CD4-positive, alpha-beta T cell treated with Interleukin-10 for 1 hour (primary cell): ENCODE data around the gene RBM6.
A peak's percentile ranks its signal among the peaks of the same experiment; 100 is the strongest.
"Not testable (repeated sequence)": the region's sequence is repeated elsewhere in the genome, so short reads cannot be mapped to it uniquely, and the experiment has no call there.

Source experiments
- DNase-seq: peaks from one replicate; pipeline ENCODE4 v3.0.0-alpha.2; 2020

The RBM6 gene

GRCh38 chr3:49994476-49994875 is 54.5 kb downstream of the RBM6 start:
- DNase-seq: no peak

GRCh38 chr3:49996016-49996415 is 56.1 kb downstream of the RBM6 start:
- no peak for DNase-seq

- no peak for DNase-seq
Measured at GRCh38 chr3:49997862-49998261, 57.9 kb downstream of the RBM6 start.

DNA sequence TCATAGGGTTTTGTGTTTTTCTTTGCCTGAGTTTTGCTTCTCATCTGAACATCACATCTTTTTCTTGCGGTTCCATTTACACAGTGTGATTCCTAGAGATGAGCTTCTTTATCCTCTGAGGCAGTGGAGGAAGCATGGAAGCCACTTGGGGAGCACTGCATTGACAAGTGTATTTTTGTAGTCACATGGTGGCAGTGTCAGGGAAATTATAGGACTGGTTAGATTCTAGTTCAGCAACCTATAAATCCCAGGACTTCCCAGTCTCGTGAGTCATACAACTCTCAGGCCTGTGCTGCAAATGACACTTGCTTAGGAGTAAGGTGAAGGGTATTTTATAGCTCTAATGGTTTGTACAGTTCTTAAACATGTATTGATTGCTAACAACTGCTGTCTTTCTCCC is 58.4 kb downstream of the RBM6 start:
- DNase-seq: no peak

DNA sequence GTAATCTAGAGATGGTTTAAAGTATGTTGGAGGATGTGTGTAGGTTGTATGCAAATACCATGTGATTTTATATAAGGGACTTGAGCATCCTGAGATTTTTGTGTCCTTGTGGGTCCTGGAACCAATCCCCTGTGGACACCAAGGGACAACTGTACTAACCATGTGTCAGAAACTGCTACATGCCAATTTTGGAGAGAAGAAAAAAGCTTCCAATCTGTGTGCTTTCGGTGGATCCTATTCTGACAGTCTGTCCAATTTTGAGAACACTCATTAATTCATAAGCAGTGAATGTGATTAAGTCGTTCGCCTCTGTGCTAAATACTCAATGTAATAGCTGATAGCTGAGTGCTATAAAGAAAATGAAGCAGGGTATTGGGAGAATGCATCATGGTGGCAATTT is 61.6 kb downstream of the RBM6 start:
- DNase-seq: no peak

DNA sequence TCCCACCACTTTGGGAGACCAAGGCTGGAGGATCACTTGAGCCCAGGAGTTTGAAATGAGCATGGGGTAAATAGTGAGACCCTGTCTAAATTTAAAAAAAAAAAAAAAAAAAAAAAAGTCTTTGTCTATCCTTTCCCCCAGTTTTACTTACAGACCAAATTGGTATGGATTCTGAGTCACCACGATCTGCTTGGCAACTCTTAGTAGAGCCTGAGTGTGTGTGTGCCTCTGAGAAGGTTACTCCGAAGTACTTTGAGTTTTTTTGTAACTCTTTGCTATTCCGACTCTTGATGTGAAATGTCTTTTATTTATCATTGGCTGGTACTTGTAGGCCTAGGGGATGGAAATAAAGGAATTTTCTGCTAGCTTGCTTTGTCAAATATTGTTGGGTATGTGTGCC is 63.3 kb downstream of the RBM6 start:
- no peak for DNase-seq

- DNase-seq: no peak
Measured at GRCh38 chr3:50003824-50004223, 63.9 kb downstream of the RBM6 start.

DNA sequence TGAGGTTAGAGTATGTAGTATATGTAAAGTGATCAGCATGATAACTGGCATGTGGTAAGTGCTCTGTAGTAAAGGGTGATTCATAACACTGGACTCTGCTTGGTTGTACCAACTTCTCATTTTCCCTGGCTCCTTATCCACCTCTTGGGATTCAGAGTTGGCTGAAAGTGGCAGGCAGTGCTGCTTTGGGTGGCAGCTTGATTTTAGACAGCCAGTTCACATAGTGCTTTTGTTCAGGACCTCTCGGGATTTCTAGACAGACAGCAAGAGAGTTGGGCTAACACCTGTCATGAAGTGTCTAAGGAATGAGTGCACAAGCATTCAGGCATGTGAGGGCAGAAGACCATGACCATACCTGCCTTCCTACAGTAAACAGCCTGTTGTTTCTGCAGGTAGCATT is 69.0 kb downstream of the RBM6 start:
- no peak for DNase-seq

DNA sequence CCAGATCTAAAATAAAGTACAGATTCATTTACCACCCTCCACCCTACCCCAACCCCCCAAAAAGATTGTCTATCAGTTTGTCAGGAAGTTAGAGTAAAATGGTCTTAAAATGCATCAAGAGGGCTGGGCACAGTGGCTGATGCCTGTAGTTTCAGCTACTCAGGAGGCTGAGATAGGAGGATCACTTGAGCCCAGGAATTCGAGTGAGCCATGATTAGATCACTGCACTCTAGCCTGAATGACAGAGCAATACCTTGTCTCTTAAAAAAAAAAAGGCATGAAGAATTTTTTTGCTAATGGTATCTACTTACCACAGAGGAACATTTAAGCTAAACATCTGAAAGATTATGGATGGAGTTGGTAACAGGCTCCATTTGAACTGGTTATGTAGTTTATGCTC is 71.0 kb downstream of the RBM6 start:
- no peak for DNase-seq

GRCh38 chr3:50015918-50016317 is 76.0 kb downstream of the RBM6 start:
- no peak for DNase-seq

- DNase-seq: no peak
Measured at GRCh38 chr3:50028346-50028745, 88.4 kb downstream of the RBM6 start.

GRCh38 chr3:50031201-50031600 is 91.3 kb downstream of the RBM6 start:
- not testable (repeated sequence) for DNase-seq

GRCh38 chr3:50044976-50045375 is 105.0 kb downstream of the RBM6 start:
- no peak for DNase-seq

- DNase-seq: no peak
Measured at GRCh38 chr3:50047426-50047825, 107.5 kb downstream of the RBM6 start.

GRCh38 chr3:50050361-50050760 is 110.4 kb downstream of the RBM6 start:
- no peak for DNase-seq

- DNase-seq: no peak
Measured at GRCh38 chr3:50057756-50058155, 117.8 kb downstream of the RBM6 start.

GRCh38 chr3:50068134-50068533 is 128.2 kb downstream of the RBM6 start:
- no peak for DNase-seq

DNA sequence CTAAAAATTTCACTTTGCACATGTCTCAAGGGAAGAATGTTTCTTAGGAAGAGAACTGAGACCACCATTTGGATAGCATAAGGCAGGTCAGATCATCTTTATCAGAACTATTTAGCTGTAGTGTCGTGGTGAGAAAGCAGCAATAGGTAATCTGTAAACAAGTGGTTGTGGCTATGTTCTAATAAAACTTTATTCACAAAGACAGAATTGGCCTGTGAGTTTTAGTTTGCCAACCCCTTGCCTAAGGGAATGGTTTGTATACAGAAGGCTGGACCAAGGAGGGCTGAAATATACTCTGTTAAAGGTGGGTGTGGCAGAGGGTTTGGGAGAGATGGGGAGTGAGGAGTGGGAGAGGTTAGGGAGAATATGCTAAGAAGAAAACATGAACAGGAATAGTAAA is 138.1 kb downstream of the RBM6 start:
- no peak for DNase-seq

DNA sequence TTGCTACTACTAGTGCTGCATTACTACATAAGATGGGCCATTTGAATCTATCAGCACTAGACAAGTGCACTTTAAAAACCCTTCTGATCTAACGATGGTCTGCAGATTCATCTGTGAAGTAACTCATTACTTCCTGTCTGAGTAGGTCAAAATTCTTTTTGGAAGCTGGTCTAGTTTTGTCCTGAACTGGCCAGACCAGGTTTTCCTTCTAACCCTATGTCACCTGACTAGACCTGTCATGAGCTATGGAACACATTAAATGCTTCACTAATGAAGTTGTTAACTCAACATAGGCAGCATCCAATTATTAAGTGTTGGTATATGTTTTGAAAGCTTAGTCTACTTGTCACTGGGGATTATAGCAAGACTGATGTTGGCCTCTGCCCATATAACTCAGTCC is 138.7 kb downstream of the RBM6 start:
- no peak for DNase-seq

DNA sequence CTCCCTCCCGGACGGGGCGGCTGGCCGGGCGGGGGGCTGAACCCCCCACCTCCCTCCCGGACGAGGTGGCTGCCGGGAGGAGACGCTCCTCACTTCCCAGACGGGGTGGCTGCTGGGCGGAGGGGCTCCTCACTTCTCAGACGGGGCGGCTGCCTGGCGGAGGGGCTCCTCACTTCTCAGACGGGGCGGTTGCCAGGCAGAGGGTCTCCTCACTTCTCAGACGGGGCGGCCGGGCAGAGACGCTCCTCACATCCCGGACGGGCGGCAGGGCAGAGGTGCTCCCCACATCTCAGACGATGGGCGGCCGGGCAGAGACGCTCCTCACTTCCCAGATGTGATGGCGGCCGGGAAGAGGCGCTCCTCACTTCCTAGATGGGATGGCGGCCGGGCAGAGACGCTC is 145.0 kb downstream of the RBM6 start:
- not testable (repeated sequence) for DNase-seq

- peak; percentile 92 for DNase-seq
Measured at GRCh38 chr3:50088725-50089608, 149.0 kb downstream of the RBM6 start, which contains the start of gene RBM5. Gene RBM5, plus strand, starts transcription at chr3:50088919. Its CDS starts 1,516 bp downstream, at chr3:50090435.

DNA sequence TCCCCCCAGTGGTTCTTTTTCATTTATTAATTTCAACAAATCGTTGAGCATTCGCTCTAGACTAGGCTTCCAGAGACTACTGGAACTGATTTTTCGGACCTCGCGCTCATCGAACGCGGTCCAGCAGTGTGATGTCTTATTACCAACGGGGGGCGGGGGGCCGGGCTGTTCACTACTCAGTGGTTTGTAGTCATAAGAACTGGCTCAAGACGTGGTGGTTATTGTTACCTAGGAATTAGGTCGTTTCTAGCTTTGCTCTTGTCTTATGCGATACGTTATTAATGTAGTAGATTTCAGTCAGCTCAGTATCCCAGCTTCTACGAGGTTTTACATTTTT is 149.6 kb downstream of the RBM6 start:
- DNase-seq: no peak

GRCh38 chr3:50090984-50091383 is 151.0 kb downstream of the RBM6 start:
- DNase-seq: no peak

GRCh38 chr3:50095352-50095998 is 155.5 kb downstream of the RBM6 start:
- DNase-seq: no peak

DNA sequence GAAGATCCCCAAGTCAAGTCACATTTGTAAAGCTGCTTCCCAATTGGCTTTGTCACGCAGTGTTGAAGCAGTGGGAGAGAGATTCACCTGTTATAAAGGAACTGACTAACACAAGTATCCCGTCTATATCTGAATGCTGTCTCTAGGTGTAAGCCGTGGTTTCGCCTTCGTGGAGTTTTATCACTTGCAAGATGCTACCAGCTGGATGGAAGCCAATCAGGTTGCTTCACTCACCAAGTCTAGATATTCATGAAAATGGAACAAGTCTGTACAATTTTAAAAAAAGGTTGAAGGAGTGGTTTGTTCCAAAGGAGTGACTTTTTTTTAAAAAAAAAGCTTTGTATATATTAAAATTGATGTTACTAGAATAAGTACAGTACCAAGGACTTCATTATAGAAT is 160.4 kb downstream of the RBM6 start:
- DNase-seq: no peak
